Measurements from ENCODE around the gene TENM4. TPM values are rescaled to one million over a fixed set of nuclear protein-coding genes. Genes with fewer than 3 reads are reported as not detected.

Gene TENM4
- total and polyA plus RNA-seq, 2 of the 8 experiments (the other 6 are each of a cell fraction or from before 2014, with no cell fraction given) = 3.5 to 7.2 TPM

DNA sequence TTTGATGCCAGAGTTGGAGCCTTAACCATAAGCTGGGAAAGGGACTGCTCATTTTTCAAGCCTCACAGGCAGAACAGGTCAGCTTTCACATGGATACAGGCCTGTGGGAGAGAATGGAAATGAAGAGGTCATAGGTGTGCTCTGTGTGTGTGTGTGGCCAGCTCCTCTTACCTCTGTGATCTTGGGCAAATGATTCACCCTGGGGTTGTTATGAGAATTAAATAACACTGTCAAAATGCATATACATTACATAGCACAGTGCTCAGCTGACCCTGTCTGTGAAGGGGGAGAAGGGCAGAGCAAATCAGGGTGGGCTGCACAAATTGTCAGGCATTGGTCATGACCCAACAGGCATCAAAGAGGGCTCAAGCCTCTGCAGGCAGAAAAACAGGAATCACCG lies 372.5 kb downstream of the TENM4 start:
- DNase-seq (ENCODE audit: low read depth in 1 of 2, low spot score in 2 of 2) = no peak
- Histone ChIP-seq H3K27me3 (replicated peaks in 1 of 4; ENCODE audit: control insufficient read depth in 3 of 4, extremely low read depth in 1 of 4, insufficient read depth in 3 of 4, low read length in 3 of 4) (no peaks in the 10 kb centered on the region), H3K4me3 (ENCODE audit: extremely low read depth in 1 of 4, insufficient read depth in 2 of 4, low read depth in 3 of 4, low read length in 4 of 4) (no peak overlapping the region), H3K9ac (replicated peaks in 1 of 4; ENCODE audit: extremely low read depth in 1 of 4, low read depth in 3 of 4, low read length in 3 of 4) (no peak overlapping the region), H3K14ac (ENCODE audit: insufficient read length) (no peak overlapping the region), H3K4ac (replicated peaks; ENCODE audit: insufficient read length, low read depth, low read length) (no peak overlapping the region), H3K4me2 (ENCODE audit: insufficient read depth in 1 of 2, low read depth in 2 of 2, low read length in 2 of 2) (no peak overlapping the region), H2BK20ac (ENCODE audit: low read length) (no peak overlapping the region), H4K20me1 (replicated peaks in 1 of 2; ENCODE audit: control insufficient read depth in 1 of 2, insufficient read depth in 2 of 2, low read length in 2 of 2) (no peaks in the 10 kb centered on the region), H4K8ac (ENCODE audit: extremely low read depth, insufficient read depth, low read length) (no peak overlapping the region), H3K9me3 (ENCODE audit: insufficient read depth in 2 of 2, low read depth in 1 of 2, low read length in 1 of 2) (no peaks in the 10 kb centered on the region), H2BK12ac (ENCODE audit: low read depth, low read length) (no peak overlapping the region), H3K79me1 (ENCODE audit: low read depth, low read length) (no peaks in the 10 kb centered on the region), H3K79me2 (ENCODE audit: control insufficient read depth in 1 of 2, insufficient read depth in 2 of 2, low read length in 2 of 2) (no peaks in the 10 kb centered on the region), H3K18ac (ENCODE audit: extremely low read depth, low read length) (no peak overlapping the region), H2BK5ac (ENCODE audit: low read depth, low read length) (no peak overlapping the region), H2BK120ac (replicated peaks; ENCODE audit: low read depth, low read length) (no peak overlapping the region), H3K23ac (ENCODE audit: insufficient read length) (no peak overlapping the region), H3K4me1 (replicated peaks in 1 of 4; ENCODE audit: control insufficient read depth in 3 of 4, insufficient read depth in 4 of 4, low read length in 3 of 4) (peaks cover 2 to 19% (median 9%) of the 10 kb centered on the region in 4 experiments; a peak in 6 of 7 replicates), H3K36me3 (ENCODE audit: control insufficient read depth in 2 of 4, insufficient read depth in 4 of 4, low read length in 3 of 4) (no peaks in the 10 kb centered on the region), H4K91ac (replicated peaks; ENCODE audit: insufficient read length, low read length) (no peak overlapping the region), H3K27ac (ENCODE audit: low read depth, low read length) (no peak overlapping the region), H3K56ac (replicated peaks; ENCODE audit: insufficient read length, low read depth, low read length) (no peak overlapping the region), H3K23me2 (ENCODE audit: low read depth, low read length) (no peaks in the 10 kb centered on the region), H2AFZ (ENCODE audit: low read length) (no peak overlapping the region), H4K5ac (ENCODE audit: insufficient read length, low read depth, low read length) (no peak overlapping the region), H2AK5ac (ENCODE audit: low read depth, low read length) (no peak overlapping the region), H2BK15ac (ENCODE audit: low read length) (0 out of 2 replicates have a peak overlapping the region, but pooled peaks have one; percentile 5)
- ChIA-PET POLR2A (ENCODE audit: partially characterized antibody) (no interaction called here), CTCF (ENCODE audit: partially characterized antibody) (interaction anchor here (1.0 to 5.8 kb wide), 7 partner anchors 8 to 423 kb away, joined by 4 to 32 read pairs (median 18); no protein-coding TSS in a partner anchor)
- 100% methylated on average over 1 of the region's 1 CpG; no CpG with 5 or more reads in 1 of the 2 experiments for WGBS, 2 experiments (ENCODE audit: extremely low coverage in 1 of 2, insufficient coverage in 1 of 2, insufficient read length in 1 of 2, insufficient replicate concordance in 2 of 2, low coverage in 1 of 2, low lambda C conversion rate in 2 of 2, missing lambda C conversion rate in 1 of 2)
- TF ChIP-seq RNF2 (IDR thresholded peaks at IDR 0.05; ENCODE audit: borderline replicate concordance, low read depth, low read length, missing control alignments, poor library complexity, severe bottlenecking) = no peak
- no peak for TF ChIP-seq E2F6 (IDR thresholded peaks at IDR 0.05)
- TF ChIP-seq RAD21 (IDR thresholded peaks at IDR 0.05 in 1 of 2, conservative IDR thresholded peaks at IDR 0.05 in 1 of 2; ENCODE audit: low read depth in 2 of 2, low read length in 2 of 2) = no peak
- TF ChIP-seq JUN (IDR thresholded peaks at IDR 0.05; ENCODE audit: low read depth, low read length) = no peak
- no peak for TF ChIP-seq TBP (IDR thresholded peaks at IDR 0.05; ENCODE audit: low read depth, low read length)
- TF ChIP-seq ATF3 (IDR thresholded peaks at IDR 0.05; ENCODE audit: insufficient read depth, low read depth, low read length) = no peak
- no peak for TF ChIP-seq NRF1 (IDR thresholded peaks at IDR 0.05; ENCODE audit: low read depth, low read length)
- TF ChIP-seq CHD2 (IDR thresholded peaks at IDR 0.05; ENCODE audit: low read length) = no peak
- TF ChIP-seq PHF8 (conservative IDR thresholded peaks at IDR 0.05; ENCODE audit: low read depth, low read length) = no peak
- FAIRE-seq = no peak
